ENCODE results near the gene ATP5PF. TPM values are rescaled to one million over a fixed set of nuclear protein-coding genes. Genes with fewer than 3 reads are reported as not detected.

The ATP5PF gene
- total and polyA plus RNA-seq, 2 of the 4 experiments (the other 2 are of a cell fraction) = 76.0 to 190 TPM

- H4K20me1 ChIP-seq (ENCODE audit: insufficient read depth, low read length) = no peaks in the 10 kb centered on the region
- H3K4me3 ChIP-seq (ENCODE audit: insufficient read depth, low read depth, low read length) = no peak overlapping the region
- no peak overlapping the region for H4K8ac ChIP-seq (ENCODE audit: low read depth in 2 of 2, low read length in 2 of 2)
- H4K91ac ChIP-seq (ENCODE audit: insufficient read depth, low read depth, low read length) = no peak overlapping the region
- DNase-seq (no peak), ATAC-seq (ENCODE audit: low read depth) (no peak)
- no peak overlapping the region for H2BK5ac ChIP-seq (ENCODE audit: low read depth, low read length, poor library complexity, severe bottlenecking)
- dilution Hi-C loops (cut with HindIII; ENCODE audit: low sequenced_read_pairs, unreplicated experiment) (no loop called here), intact Hi-C loops (cut with micrococcal nuclease) (no loop called here), in situ Hi-C loops (cut with MboI; ENCODE audit: low sequenced_read_pairs) (loop anchor here (5.0 kb wide), 1 partner anchor 93 kb away; the partner anchor contains the start of gene MRPL39)
- H3K36me3 ChIP-seq (ENCODE audit: control insufficient read depth, insufficient read depth, low read length) = no peaks in the 10 kb centered on the region
- no peak overlapping the region for H3K56ac ChIP-seq (ENCODE audit: extremely low read depth, insufficient read depth, low read length)
- ChIA-PET POLR2A (ENCODE audit: unreplicated experiment) (no interaction called here), CTCF (interaction anchor here (0.5 kb wide), 1 partner anchor 48 kb away, joined by 3 read pairs; no protein-coding TSS in a partner anchor)
- H3K18ac ChIP-seq (ENCODE audit: low read depth, low read length) = no peak overlapping the region
- no peak overlapping the region for H3K4ac ChIP-seq (ENCODE audit: low read depth, low read length)
- no peak overlapping the region for H2BK15ac ChIP-seq (ENCODE audit: low read depth, low read length)
- WGBS, 2 experiments (ENCODE audit: extremely low coverage in 2 of 2, insufficient read length in 1 of 2) = no CpG with 5 or more reads among the region's 1 CpG
- H3K79me1 ChIP-seq (ENCODE audit: low read depth in 1 of 2, low read length in 2 of 2) = no peaks in the 10 kb centered on the region
- no peak overlapping the region for H2AK9ac ChIP-seq (replicated peaks; ENCODE audit: low read depth, low read length, poor library complexity)
- TF ChIP-seq CHD1 (IDR thresholded peaks at IDR 0.05; ENCODE audit: low read depth, low read length) = no peak
- no peak for TF ChIP-seq FOS (IDR thresholded peaks at IDR 0.05; ENCODE audit: low read depth, low read length)
- no peak for TF ChIP-seq RAD21 (IDR thresholded peaks at IDR 0.05; ENCODE audit: low read length)
- TF ChIP-seq MXI1 (IDR thresholded peaks at IDR 0.05; ENCODE audit: borderline replicate concordance, low read depth, low read length) = no peak
- TF ChIP-seq POLR2A (IDR thresholded peaks at IDR 0.05; ENCODE audit: low read depth, low read length) = no peak
- TF ChIP-seq MAFK (IDR thresholded peaks at IDR 0.05; ENCODE audit: low read depth, low read length) = no peak
- TF ChIP-seq SMC3 (IDR thresholded peaks at IDR 0.05; ENCODE audit: low read depth, low read length) = no peak
- TF ChIP-seq, protein P1, sequence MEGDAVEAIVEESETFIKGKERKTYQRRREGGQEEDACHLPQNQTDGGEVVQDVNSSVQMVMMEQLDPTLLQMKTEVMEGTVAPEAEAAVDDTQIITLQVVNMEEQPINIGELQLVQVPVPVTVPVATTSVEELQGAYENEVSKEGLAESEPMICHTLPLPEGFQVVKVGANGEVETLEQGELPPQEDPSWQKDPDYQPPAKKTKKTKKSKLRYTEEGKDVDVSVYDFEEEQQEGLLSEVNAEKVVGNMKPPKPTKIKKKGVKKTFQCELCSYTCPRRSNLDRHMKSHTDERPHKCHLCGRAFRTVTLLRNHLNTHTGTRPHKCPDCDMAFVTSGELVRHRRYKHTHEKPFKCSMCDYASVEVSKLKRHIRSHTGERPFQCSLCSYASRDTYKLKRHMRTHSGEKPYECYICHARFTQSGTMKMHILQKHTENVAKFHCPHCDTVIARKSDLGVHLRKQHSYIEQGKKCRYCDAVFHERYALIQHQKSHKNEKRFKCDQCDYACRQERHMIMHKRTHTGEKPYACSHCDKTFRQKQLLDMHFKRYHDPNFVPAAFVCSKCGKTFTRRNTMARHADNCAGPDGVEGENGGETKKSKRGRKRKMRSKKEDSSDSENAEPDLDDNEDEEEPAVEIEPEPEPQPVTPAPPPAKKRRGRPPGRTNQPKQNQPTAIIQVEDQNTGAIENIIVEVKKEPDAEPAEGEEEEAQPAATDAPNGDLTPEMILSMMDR (conservative IDR thresholded peaks at IDR 0.05; ENCODE audit: low read depth, low read length) = no peak
- no peak for TF ChIP-seq ELK1 (IDR thresholded peaks at IDR 0.05; ENCODE audit: borderline replicate concordance, low read depth, low read length)
- no peaks in the 10 kb centered on the region for H3K9me3 ChIP-seq (ENCODE audit: control insufficient read depth, insufficient read depth, low read length)
- H2BK20ac ChIP-seq (ENCODE audit: low read depth, low read length) = no peak overlapping the region
- no peak overlapping the region for H3K27ac ChIP-seq (ENCODE audit: insufficient read depth, low read length)
- no peak overlapping the region for H2AK5ac ChIP-seq (ENCODE audit: low read depth, low read length)
- H3K9me1 ChIP-seq (ENCODE audit: insufficient read depth, low read length) = no peaks in the 10 kb centered on the region
- no peak overlapping the region for H4K5ac ChIP-seq (ENCODE audit: low read depth, low read length)
- no peak overlapping the region for H3K14ac ChIP-seq (replicated peaks; ENCODE audit: low read depth, low read length)
- H2BK120ac ChIP-seq (ENCODE audit: low read depth, low read length) = no peak overlapping the region
- H3K4me1 ChIP-seq (ENCODE audit: control insufficient read depth, insufficient read depth, low read length) = no peaks in the 10 kb centered on the region
- H3K9ac ChIP-seq (ENCODE audit: low read depth, low read length) = no peak overlapping the region
- no TSS peak for BruUV-seq (replicated peaks)
- H3K4me2 ChIP-seq (ENCODE audit: low read depth, low read length) = no peak overlapping the region
- no peak overlapping the region for H3K23ac ChIP-seq (ENCODE audit: low read depth, low read length)
- no peaks in the 10 kb centered on the region for H3K27me3 ChIP-seq (ENCODE audit: control insufficient read depth, insufficient read depth, low read length)
- H2AFZ ChIP-seq (replicated peaks; ENCODE audit: low read length, poor library complexity) = no peak overlapping the region
Observed at GRCh38 chr21:25700741-25701140, 34.0 kb downstream of the ATP5PF start.

Measured in IMR-90 (cell line).